Measurements from ENCODE around the gene ROBO1.

ROBO1 gene

DNA sequence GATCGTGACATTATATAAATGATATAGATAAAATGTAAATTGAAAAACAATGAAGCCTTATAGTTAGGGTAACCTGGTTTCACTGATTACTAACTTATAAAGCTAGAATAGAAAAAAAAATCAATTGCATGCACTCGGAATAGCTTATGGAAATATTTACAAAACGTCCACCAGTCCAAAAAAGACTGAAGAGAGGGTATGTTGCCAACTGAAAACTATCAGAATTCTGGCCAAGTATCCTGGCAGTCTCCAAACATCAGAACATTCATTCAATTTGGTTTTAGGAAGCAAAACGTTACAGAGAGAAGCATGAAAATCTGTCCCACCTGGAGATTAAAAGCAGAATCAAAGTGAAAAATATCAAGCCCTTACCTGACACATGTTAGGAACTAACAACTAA, 892.4 kb downstream of the ROBO1 start:
- no peak for DNase-seq (ENCODE audit: low read depth)

DNA sequence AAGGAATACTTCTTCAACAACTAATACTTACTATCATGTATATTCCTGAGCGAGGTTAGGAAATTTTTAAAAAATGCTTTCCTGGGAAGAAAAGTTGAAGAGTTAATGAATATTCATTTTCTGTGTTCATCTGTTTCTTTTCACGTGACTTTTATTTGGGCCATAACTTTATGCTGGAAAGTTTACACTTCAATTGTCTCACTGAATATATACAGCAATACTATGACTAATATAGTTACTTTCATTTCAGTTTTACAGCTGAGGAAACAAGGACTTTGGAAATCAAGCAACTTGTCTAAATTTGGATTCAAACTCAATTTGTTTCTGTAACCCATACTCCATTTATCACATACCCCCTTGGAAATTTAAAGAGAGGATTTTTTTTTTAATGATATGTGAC, 894.2 kb downstream of the ROBO1 start:
- no peak for DNase-seq (ENCODE audit: low read depth)

DNA sequence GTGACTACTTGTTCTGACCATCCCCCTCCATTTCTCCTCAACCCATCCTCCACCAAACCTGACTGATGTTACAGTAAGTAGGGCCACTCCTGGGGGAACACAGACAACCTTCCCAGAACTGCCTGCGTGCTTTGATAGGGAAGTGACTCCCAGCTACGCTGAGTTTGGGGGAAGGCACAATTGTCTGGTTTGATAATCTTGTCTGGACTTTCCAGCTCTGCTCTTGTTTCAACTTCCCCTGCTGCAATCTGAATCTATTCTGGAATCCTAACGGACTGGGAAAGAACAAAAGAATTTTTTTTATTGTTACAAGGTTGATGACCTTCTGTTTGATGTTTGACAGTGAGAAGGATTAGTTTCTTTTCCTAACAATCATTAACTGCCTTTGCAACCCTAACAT, 895.6 kb downstream of the ROBO1 start:
- DNase-seq (ENCODE audit: low read depth), result peak; percentile 43

DNA sequence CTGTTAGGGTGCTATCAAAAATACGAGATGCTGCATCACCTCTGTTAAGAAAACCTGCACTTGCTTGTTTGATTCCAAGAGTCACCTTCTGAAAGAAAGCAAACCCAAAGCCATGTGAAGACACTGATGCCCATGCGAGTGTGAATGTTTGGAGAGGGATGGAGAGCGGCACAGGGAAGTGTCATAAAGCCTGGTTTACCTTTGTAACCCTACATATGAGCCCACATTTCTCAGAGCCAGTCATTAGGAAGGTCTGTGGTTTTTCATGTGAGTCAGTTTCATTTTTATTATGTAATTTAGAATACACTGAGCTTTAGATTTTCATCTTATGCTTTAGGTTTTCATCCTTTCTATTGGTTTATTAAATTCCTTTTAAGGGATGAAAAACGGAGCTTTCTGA, 896.8 kb downstream of the ROBO1 start:
- DNase-seq (ENCODE audit: low read depth), result no peak

- no peak for DNase-seq (ENCODE audit: low read depth)
Observed at GRCh38 chr3:78870484-78870883, 897.3 kb downstream of the ROBO1 start.

DNA sequence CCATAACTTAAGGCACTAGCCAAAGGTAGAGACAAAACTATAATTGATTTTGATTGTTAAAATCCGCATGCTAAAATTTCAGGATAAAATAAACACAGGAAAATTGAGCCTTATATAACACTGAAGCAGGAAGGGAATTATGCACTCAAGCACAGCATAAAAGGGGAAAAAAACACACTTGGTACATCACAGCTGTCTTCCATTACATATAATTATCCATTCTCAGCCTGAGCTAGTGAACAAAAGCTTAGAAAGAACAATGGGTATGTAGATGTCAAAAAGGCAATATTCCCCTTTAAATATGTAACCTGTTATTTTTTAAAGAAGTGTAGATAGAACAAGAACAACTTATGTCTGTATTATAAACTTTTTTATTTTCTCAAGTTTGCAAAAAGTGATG, 899.2 kb downstream of the ROBO1 start:
- DNase-seq (ENCODE audit: low read depth), result no peak

DNA sequence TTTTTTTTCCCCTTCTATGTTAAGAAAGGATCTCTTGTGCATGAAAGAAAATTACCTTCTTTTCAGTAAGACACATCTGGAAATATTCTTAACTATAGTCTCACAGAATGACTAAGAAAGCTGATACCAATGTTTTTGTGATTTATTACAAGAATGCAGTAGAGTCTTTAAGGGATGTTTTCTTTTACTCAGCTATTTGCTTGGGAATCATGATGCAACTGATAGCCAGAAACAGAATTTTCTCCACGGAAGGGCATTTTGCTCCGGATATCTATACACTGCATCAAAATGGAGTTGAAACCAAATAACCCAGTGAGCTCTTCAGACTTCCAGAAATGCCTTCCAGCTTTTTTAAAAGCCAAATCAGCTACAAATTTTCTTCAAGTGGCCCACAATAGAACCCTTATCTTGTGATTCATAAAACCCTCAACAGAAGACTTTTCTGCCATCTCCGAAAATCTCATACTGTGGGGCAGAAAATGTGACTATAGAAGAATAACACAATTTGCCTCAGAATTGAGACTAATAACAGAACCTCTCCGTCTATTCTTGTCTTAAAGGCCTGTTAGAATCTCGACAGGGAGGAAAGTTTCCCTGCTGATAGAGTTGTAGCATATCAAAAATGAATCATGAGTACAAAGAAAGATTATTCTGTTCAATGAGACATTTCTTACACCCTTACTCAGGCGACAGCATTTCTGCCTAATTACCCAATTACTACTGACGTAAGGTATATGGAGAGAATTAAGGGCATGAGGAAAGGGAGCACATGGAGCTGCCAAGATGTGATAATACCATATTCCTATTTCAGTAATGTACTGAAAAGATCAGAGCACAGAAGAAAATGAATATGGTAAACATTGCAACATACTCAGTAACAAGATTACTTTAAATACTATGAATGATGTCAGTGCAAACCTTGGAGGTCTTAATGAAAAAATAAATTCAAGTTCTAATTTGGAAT, 900.1 kb downstream of the ROBO1 start:
- no peak for DNase-seq (ENCODE audit: low read depth)

- no peak for DNase-seq (ENCODE audit: low read depth)
Observed at GRCh38 chr3:78863306-78864203, 904.2 kb downstream of the ROBO1 start.

DNA sequence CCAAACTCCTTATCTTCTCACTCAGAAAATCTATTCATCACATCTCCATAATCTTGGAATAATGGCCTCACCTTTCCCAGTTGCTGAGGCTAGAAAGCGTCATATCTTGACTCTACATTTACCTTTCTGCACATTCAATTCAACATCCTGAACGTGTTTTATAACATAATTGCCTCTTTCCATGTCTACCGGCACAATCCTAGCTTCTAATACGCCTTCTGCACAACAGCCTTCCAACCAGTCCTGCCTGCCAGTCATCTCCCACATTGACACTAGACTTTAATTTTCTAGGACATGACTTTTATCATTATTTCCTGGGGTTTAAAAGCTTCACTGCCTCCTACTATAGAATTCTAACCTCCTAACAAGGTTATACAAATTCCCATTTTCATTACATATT, 906.6 kb downstream of the ROBO1 start:
- no peak for DNase-seq (ENCODE audit: low read depth)

GRCh38 chr3:78860567-78860966, 907.2 kb downstream of the ROBO1 start:
- no peak for DNase-seq (ENCODE audit: low read depth)

DNA sequence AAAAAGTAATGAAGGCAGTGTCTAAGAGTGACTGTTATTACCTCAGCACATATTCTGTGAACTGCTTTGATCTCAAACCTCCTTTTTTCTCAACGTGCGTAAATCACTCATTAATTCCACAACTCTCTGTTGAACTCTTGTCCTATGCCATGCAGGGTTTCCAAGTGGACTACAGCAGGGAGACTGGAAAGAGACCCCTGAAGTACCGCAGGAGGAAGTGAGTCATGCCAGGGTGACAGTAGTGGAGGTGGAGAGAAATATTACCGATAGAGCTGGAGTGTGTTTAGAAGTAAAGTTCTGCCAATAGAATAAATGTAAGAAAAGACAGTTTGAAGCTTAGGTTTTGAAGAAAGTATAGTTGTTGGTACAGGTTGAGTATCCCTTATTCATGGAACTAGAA, 908.9 kb downstream of the ROBO1 start:
- no peak for DNase-seq (ENCODE audit: low read depth)

- DNase-seq (ENCODE audit: low read depth), result no peak
Observed at GRCh38 chr3:78858174-78858573, 909.6 kb downstream of the ROBO1 start.

DNA sequence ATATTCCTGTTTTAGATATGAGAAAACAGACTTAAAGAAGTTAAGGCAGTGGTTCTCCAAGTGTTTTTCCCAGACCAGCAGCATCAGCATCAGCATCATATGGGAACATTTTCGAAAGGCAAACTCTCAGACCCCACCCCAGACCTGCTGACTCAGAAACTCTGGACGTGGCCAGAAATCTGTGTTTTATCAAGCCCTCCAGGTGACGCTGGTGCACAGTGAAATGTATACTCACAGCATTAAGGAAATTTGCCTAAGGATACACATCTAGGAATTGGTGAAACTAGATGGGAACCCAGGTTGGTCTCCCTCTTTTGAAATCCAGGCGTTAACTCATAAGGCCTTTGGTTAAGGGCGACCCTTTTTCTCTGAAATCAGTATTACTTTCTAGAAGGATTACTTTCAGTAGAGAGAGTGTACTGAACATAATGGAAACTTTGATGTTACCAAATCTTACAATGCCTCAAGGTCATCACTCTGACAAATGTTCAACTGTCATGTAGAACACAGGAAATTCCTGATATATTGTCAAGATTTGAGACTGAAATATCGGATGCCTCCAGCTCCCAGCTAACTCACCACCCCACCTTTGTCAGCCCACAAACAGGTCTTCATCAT, 910.2 kb downstream of the ROBO1 start:
- DNase-seq (ENCODE audit: low read depth), result no peak

DNA sequence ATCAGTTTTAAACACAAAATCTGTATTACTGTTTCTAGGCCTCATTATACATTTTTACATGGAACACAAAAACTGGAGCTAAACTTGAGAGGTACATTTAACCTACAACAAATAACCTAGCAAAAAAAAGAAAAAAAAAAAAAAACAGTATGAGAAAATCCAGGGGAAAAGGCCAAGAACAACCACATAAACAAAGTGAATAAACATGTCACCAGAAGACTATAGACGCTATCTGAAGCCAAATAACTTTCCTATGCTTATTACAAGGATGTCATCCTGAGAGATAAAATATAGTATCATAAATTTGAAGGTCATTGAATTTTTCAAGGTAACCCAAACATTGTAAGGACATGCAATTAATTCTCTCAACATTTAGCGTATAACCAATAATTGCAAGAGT, 911.6 kb downstream of the ROBO1 start:
- DNase-seq (ENCODE audit: low read depth), result no peak

DNA sequence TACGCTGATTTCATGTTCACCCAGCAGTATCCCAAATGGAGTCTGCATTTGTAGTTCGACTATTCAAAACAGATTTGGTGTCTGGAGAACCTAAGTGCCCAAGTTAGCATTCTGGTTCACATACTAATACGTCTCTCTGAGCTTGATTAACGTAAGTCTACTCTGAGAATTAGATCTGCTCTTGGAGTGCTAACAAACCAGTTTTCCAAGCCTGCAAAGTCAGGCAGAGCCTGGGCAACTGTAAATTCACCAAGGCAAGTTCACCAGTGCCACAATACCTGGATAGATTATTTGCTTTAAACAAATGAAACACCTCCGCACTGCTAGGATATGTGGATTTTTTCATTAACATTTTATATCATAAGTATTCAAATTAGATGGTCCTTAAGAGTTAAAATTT, 912.6 kb downstream of the ROBO1 start:
- no peak for DNase-seq (ENCODE audit: low read depth)

DNA sequence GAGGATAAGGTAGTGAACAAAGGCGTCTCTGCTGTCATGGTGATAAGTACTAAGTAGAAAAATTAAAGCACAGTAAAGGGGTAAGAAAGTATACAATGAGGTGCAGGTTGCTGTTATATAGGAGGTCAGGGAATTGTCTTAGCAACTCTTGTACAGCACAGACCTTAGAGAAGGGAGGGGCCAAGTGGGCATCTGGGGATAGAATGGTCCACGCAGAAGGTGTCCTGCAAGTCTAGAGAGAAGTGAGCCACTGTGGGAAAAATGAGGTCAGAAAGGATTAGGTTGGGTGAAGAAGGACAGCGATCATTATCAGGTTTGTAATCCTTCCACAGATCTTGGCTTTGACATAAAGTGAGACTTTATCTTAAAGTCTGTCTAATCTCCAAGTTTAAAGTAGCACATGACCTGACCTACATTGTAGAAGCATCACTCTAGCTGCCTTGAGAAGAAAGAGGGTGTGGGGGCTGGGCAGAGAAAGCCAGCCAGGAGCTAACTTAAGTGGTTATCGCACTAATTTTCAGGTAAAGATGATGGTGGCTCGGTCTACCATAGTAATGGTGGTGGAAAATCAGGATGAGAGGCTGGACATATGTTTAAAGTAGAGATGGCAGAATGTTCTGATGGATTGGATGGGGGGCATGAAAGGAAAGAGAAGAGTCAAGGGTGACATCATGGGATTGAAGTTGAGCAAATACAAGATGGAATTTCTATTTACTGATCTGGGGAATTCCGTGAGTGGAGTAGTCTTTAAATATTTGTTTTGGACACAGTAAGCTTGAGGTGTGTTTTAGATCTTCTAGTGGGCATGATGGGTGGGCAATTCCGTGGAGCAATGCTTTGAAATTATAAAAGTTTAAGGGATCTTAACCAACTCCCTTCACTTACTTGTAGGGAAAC, 919.2 kb downstream of the ROBO1 start:
- DNase-seq (ENCODE audit: low read depth), result no peak

- no peak for DNase-seq (ENCODE audit: low read depth)
Observed at GRCh38 chr3:78847603-78848002, 920.2 kb downstream of the ROBO1 start.

- no peak for DNase-seq (ENCODE audit: low read depth)
Observed at GRCh38 chr3:78847203-78847602, 920.6 kb downstream of the ROBO1 start.

DNA sequence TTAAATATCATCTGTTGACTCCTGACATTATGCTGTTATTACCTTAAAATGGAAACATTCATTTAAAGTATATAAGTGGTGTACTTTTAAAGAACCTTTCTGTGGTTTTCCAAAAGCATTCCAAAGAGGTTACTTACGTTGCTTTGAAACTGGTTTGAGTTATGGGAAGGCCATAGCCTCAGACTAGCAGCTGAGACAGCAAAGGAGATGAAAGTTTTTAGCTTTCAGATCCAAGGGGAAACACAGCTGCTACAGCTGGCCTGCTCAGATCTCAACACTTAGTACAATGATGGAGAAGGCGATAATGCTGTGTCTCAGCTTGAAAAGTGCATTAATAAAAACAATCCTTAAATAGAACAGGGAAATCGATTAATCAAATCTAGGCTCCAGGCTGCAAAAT, 921.1 kb downstream of the ROBO1 start:
- DNase-seq (ENCODE audit: low read depth), result no peak

GRCh38 chr3:78845605-78846004, 922.2 kb downstream of the ROBO1 start:
- DNase-seq (ENCODE audit: low read depth), result no peak

GRCh38 chr3:78844307-78844706, 923.5 kb downstream of the ROBO1 start:
- no peak for DNase-seq (ENCODE audit: low read depth)

DNA sequence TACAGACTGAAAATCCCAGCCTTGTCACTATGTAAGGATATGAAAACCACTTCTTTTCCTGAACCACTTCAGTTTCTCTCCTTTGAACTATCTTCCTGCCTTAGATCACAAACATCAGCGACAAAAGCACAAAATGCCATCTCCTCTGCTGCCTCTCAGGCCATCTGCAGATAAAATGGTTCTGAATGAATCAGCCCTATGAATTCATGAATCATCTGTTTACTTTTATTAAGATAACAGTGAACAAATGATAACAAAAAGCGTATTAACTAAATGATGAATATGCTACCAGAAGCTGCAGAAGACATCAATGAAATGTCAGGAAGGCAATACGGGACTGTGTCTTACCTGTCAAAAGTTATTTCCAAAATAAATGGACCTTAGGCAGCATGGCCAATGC, 928.1 kb downstream of the ROBO1 start:
- no peak for DNase-seq (ENCODE audit: low read depth)

Data from CMK (cell line).